ENCODE measurements around the gene TFR2.
"Not testable (repeated sequence)": the region's sequence is repeated elsewhere in the genome, so short reads cannot be mapped to it uniquely, and the experiment has no call there.

TFR2 gene

DNA sequence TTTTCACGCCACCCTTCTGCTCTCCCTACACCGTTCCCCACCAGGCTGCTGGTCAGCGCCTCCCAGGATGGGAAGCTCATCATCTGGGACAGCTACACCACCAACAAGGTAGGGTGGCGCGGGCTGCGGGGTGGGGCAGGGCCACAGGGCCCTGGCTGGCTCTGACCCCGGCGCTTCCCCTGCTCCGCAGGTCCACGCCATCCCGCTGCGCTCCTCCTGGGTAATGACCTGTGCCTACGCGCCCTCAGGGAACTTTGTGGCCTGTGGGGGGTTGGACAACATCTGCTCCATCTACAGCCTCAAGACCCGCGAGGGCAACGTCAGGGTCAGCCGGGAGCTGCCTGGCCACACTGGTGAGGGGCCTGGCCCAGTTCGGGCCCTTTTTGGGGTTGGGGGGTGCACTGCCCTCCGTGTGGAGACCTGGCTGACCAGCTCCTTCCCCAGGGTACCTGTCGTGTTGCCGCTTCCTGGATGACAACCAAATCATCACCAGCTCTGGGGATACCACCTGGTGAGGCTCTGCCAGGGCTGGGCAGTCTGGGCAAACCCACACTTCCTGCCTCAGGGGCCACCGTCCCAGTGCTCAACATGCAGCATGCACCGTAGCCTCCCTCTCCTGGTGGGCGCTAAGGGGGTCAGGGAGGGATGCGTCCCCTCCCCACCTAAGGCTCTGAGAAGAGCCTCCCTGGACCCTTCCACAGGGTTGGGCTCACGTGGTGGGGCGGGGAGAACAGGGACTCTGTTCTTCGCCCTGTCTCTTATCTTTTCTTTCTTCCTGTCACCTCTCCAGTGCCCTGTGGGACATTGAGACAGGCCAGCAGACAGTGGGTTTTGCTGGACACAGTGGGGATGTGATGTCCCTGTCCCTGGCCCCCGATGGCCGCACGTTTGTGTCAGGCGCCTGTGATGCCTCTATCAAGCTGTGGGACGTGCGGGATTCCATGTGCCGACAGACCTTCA, 36.2 kb upstream of the TFR2 start:
- DNase-seq = no peak

DNA sequence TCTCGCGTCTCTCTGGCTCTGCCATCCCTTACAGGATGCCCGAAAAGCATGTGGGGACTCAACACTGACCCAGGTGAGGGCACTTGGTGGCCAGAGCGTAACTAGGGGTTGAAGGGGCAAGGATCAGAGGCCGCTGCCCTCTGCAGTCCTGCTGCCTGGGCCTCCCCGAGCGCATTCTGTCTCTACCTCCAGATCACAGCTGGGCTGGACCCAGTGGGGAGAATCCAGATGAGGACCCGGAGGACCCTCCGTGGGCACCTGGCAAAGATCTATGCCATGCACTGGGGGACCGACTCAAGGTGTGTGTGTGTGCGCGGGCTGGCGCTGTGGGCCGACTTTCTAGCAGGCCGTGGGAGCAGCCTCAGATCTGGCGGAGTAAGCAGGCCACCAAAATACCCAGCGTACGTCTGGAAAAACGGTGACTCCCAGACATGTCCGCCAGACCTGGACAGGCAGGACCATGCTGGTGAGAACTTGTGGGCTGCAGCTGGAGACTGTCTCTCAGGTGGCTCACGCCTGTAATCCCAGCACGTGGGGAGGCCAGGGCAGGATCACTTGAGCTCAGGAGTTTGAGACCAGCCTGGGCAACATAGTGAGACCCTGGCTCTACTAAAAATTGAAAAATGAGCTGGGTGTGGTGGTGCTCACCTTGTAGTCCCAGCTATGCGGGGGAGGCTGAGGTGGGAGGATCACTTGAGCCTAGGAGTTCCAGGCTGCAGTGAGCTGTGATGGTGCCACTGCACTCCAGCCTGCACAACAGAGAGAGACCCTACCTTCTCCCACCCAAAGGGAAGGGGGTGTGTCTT, 35.4 kb upstream of the TFR2 start:
- DNase-seq = no peak

GRCh38 chr7:100675581-100676350, 34.4 kb upstream of the TFR2 start:
- peak; percentile 91 for DNase-seq

GRCh38 chr7:100675105-100675451, 33.7 kb upstream of the TFR2 start:
- DNase-seq = no peak

DNA sequence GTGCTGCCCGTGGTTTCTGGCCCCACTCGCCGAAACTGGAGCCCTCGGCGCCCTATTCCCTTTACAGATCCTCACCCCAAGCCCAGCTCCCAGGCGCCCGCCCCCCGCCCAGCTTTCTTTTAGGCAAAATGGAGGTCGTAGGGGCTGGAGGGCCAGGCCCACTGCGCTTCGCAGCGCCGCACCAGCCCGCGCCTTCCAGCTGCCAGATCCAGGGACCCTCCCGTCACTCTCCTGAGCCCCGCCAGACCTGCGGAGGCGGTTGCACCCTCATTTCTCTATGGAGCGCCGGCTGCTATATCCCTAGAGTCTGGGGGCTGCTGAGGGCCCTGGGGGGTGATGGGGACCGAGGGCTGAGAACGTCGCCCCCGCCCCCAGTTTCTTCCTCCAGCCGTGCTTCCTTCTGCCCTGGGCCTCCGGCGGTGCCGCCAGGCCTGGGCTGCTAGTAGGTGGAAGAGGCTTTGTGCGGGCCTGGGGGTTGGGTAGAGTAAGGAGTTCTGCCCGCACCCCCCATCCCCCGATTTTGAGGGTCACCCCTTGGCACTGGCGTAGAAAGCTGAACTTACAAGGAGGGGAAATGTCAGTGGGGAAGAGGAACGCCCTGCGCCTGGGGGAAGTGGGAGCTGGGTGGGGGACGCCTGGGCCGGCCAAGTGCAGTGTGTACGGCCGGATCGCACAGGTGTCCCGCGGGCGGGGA, 33.2 kb upstream of the TFR2 start:
- no peak for DNase-seq

- no peak for DNase-seq
These were observed 32.6 kb upstream of the TFR2 start for GRCh38 chr7:100673942-100674410.

DNA sequence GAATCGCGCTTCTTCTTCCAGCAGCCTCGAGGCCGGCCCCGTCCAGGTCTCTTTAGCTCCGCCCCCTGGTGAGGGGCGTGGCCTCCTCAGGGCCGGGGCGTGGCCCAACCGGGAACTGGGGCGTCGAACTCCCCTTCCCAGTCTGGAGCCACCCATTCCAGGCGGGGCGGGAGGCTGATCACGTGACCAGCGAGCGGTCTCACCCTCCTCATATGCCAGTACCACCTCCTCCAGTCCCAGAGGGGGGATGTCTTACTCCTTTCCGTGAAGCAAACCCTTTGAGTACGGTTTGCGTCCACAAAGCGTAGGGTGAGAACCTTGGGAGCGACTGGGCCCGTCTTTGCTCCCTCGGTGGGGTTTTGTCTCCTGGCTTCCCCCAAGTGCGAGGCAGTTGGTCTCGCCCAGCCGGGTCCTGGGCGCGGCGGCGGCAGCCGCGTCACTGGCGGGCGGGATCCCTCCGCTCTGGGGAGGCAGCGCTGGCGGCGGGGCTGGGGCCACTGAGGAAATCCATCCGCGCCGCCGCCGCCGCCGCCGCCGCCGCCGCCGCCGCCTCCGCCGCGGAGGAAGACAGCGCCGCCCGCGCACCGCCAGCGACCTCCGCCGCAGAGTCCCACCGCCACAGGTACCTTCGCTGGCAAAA, 32.1 kb upstream of the TFR2 start, which contains the start of gene GNB2:
Gene GNB2 (plus strand): TSS at position 439 of the 640 bp plus-strand sequence. CDS start 2,526 bp downstream, outside the sequence.
- DNase-seq = peak; percentile 100

DNA sequence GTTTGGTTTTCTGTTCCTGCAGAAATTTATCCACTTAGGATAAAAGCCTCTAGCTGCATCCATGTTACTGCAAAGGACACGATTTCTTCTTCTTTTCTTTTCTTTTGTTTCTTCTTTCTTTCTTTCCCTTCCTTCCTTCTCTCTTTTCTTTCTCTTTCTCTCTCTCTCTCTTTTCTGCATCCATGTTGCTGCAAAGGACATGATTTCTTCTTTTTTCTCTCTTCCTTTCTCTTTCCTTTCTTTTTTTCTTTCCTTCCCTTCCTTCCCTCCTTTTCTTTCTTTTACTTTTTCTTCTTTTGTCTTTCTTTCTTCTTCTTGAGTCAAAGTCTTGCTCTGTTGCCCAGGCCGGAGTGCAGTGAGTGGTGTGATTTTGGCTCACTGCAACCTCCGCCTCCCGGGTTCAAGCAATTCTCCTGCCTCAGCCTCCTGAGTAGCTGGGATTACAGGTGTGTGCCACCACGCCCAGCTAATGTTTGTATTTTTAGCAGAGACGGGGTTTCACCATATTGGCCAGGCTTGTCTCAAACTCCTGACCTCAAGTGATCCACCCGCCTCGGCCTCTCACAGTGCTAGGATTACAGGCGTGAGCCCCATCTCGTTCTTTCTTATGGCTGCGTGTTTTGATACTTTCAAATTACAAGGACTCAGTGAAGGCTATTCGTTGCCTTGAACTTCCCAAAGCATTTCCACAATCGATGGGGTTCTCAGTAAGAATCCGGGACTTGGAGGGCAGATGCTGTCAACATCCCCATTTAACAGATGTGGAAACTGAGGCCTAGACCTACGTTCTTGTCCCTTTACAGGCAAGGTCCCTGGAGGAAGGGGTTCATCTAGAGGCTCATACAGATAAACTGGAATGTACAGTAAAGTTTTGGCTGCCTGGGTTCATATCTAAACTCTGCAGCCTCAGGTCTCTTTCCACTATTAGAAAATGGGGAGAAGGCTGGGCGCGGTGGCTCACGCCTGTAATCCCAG, 30.3 kb upstream of the TFR2 start:
- DNase-seq = no peak

- no peak for DNase-seq
These were observed 28.7 kb upstream of the TFR2 start for GRCh38 chr7:100670074-100670473.

GRCh38 chr7:100669106-100669505, 27.8 kb upstream of the TFR2 start:
- not testable (repeated sequence) for DNase-seq

DNA sequence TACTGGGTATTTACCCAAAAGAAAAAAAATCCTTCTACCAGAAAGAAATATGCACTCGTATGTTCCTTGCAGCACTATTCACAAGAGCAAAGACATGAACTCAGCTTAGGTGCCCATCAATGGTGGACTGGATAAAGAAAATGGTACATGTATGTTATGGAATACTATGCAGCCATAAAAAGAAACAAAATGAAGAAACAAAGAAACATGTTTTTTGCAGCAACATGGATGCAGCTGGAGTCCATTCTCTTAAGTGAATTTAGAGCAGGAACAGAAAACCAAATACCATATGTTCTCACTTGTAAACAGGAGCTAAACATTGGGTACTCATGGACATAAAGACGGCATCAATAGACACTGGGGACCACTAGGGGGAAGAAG, 26.7 kb upstream of the TFR2 start:
- DNase-seq = no peak

- no peak for DNase-seq
These were observed 26.1 kb upstream of the TFR2 start for GRCh38 chr7:100667331-100668068.

DNA sequence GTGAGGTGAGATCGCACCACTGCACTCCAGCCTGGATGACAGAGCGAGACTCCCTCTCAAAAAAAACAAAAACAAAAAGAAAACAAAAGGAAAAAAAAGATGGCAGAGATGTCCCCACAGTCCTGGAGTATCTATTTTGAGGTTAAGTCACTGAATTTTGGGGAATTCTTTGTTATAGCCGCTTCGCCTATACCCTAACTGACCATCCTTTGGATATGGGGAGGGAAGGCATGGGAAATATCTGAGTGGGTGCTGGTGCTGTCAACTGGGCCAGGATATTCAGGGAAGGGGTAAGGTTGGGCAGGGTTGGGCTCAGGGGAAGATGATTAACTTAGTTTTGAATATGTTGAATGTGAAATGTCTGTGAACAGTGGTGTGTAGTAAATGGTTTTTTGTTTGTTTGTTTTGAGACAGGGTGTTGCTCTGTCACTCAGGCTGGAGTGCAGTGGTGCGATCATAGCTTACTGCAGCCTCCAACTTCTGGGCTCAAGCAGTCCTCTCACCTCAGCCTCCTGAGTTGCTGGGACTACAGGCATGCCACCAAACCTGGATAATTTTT, 23.9 kb upstream of the TFR2 start:
- no peak for DNase-seq

DNA sequence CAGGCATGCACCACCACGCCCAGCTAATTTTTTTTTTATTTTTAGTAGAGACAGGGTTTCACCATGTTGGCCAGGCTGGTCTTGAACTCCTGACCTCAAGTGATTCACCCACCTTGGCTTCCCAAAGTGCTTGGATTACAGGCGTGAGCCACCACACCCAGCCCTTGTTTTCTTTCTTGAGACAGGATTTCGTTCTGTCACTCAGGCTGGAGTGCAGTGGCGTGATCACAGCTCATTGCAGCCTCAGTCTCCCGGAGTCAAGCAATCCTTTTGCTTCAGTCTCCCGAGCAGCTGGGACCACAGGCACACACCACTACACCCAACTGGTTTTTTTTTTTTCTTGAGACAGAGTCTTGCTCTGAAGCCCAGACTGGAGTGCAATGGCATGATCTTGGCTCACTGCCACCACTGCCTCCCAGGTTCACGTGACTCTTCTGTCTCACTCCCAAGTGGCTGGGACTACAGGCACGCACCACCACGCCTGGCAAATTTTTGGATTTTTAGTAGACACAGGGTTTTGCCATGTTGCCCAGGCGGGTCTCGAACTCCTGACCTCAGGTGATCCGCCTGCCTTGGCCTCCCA, 20.9 kb upstream of the TFR2 start:
- not testable (repeated sequence) for DNase-seq

DNA sequence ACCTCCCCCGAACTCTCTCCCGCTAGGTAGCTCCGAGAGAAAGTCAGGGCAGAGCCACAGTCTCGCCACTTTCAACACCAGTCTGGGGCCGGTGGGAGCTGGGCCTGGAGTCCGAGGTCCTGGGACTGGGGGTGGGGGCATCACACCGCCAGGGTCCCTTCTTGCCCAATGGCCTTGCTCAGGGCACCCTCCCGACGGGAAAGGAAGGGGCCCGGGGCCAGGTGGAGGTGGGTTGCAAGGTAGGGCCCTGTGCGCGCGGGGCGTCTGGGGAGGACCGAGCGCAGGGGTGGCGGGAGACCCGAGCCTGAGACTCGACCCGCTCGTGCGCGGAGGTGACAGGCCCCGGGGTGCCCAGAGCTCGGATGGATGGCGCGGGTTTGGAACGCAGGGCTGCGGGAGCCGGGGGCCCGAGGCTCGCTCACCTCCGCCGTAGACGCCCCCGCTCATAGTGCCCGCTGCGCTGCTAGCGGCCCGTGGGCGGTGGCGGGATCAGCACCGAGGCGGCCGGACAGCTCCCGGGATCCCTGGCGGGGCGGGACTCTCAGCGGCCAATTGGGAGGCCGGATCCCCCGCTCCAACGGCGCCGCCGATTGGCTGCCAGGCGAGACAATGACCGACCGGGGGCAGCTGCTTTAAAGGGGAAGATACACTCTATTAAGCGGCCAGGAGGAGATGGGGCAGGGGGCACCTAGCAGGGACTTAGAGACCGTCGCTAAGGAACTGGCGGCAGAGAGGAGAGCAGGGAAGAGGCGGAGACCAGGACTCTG, 14.7 kb upstream of the TFR2 start, which contains the start of gene ACTL6B:
Gene ACTL6B (minus strand): TSS at position 541 of the 767 bp plus-strand sequence. CDS start 94 bp downstream, at position 447.
- DNase-seq = peak; percentile 62

GRCh38 chr7:100654908-100655831, 13.8 kb upstream of the TFR2 start:
- DNase-seq = no peak

Data from activated CD4-positive, alpha-beta T cell treated with anti-CD3 and anti-CD28 coated beads, Interleukin-2, Interleukin-6, amounts not matched to agents 100 ng/mL and 50 ng/mL, durations not matched to agents 16 hours and 8 hours (primary cell).